ENCODE results near the gene PPP1R13L. TPM values are rescaled to one million over a fixed set of nuclear protein-coding genes. Genes with fewer than 3 reads are reported as not detected.
A peak's percentile ranks its signal among the peaks of the same experiment; 100 is the strongest.

PPP1R13L gene
- total and polyA plus RNA-seq, 2 of the 8 experiments (the other 6 are each of a cell fraction or from before 2014, with no cell fraction given): 9.1 to 15.3 TPM

- H3K4me3 ChIP-seq (ENCODE audit: extremely low read depth in 1 of 4, insufficient read depth in 2 of 4, low read depth in 3 of 4, low read length in 4 of 4): peak within 1 kb of the TSS; percentile 28 to 70 (median 36)
- H2BK120ac ChIP-seq (replicated peaks; ENCODE audit: low read depth, low read length): no peak within 1 kb of the TSS
- no peak within 1 kb of the TSS for H3K14ac ChIP-seq (ENCODE audit: insufficient read length)
- peak within 1 kb of the TSS; percentile 34; the same call in 1 of the 2 replicates for H2BK15ac ChIP-seq (ENCODE audit: low read length)
- H4K91ac ChIP-seq (replicated peaks; ENCODE audit: insufficient read length, low read length): peak within 1 kb of the TSS; percentile 40
- no peaks in the 10 kb centered on the region for H3K9me3 ChIP-seq (ENCODE audit: insufficient read depth in 2 of 2, low read depth in 1 of 2, low read length in 1 of 2)
- POLR2A ChIA-PET (ENCODE audit: partially characterized antibody): interaction anchor here (1.4 kb wide), 1 partner anchor 248 kb away, joined by 4 read pairs; the partner anchor contains the start of gene PPP1R37
- H3K23me2 ChIP-seq (ENCODE audit: low read depth, low read length): peaks cover 6% of the 10 kb centered on the region; the same call in 1 of the 2 replicates
- H2BK5ac ChIP-seq (ENCODE audit: low read depth, low read length): peak within 1 kb of the TSS; percentile 20; the same call in 1 of the 2 replicates
- H4K5ac ChIP-seq (ENCODE audit: insufficient read length, low read depth, low read length): no peak within 1 kb of the TSS
- H3K18ac ChIP-seq (ENCODE audit: extremely low read depth, low read length): no peak within 1 kb of the TSS
- DNase-seq (ENCODE audit: low read depth in 1 of 2, low spot score in 2 of 2) (peak in 1 of 2 experiments; percentile 90), FAIRE-seq (no peak)
- CTCF ChIA-PET (ENCODE audit: partially characterized antibody): interaction anchor here (1.1 to 7.3 kb wide), 3 partner anchors 62 to 138 kb away, joined by 3 to 60 read pairs (median 13); no protein-coding TSS in a partner anchor
- peaks cover 0 to 3% (median 0%) of the 10 kb centered on the region in 4 experiments; a peak in 4 of 7 replicates for H3K4me1 ChIP-seq (replicated peaks in 1 of 4; ENCODE audit: control insufficient read depth in 3 of 4, insufficient read depth in 4 of 4, low read length in 3 of 4)
- H3K36me3 ChIP-seq (ENCODE audit: control insufficient read depth in 2 of 4, insufficient read depth in 4 of 4, low read length in 3 of 4): no peaks in the 10 kb centered on the region
- no peaks in the 10 kb centered on the region for H3K79me2 ChIP-seq (ENCODE audit: control insufficient read depth in 1 of 2, insufficient read depth in 2 of 2, low read length in 2 of 2)
- H2BK12ac ChIP-seq (ENCODE audit: low read depth, low read length): peak within 1 kb of the TSS; percentile 83; the same call in 1 of the 2 replicates
- H4K8ac ChIP-seq (ENCODE audit: extremely low read depth, insufficient read depth, low read length): no peak within 1 kb of the TSS; the same call in 1 of the 2 replicates
- H3K27ac ChIP-seq (ENCODE audit: low read depth, low read length): no peak within 1 kb of the TSS
- 18% methylated on average over 45 of the region's 50 CpGs; no CpG with 5 or more reads in 1 of the 2 experiments for WGBS, 2 experiments (ENCODE audit: extremely low coverage in 1 of 2, insufficient coverage in 1 of 2, insufficient read length in 1 of 2, insufficient replicate concordance in 2 of 2, low coverage in 1 of 2, low lambda C conversion rate in 2 of 2, missing lambda C conversion rate in 1 of 2)
- H2AK5ac ChIP-seq (ENCODE audit: low read depth, low read length): 0 out of 2 replicates have a peak within 1 kb of the TSS, but pooled peaks have one; percentile 56
- peak within 1 kb of the TSS; percentile 76 to 77 for H3K4me2 ChIP-seq (ENCODE audit: insufficient read depth in 1 of 2, low read depth in 2 of 2, low read length in 2 of 2)
- H3K79me1 ChIP-seq (ENCODE audit: low read depth, low read length): no peaks in the 10 kb centered on the region
- H3K4ac ChIP-seq (replicated peaks; ENCODE audit: insufficient read length, low read depth, low read length): peak within 1 kb of the TSS; percentile 78
- H2BK20ac ChIP-seq (ENCODE audit: low read length): no peak within 1 kb of the TSS
- H3K56ac ChIP-seq (replicated peaks; ENCODE audit: insufficient read length, low read depth, low read length): no peak within 1 kb of the TSS
- H3K9ac ChIP-seq (replicated peaks in 1 of 4; ENCODE audit: extremely low read depth in 1 of 4, low read depth in 3 of 4, low read length in 3 of 4): peak within 1 kb of the TSS in 1 of 4 experiments; percentile 10; a peak in 1 of 7 replicates
- no peak within 1 kb of the TSS for H3K23ac ChIP-seq (ENCODE audit: insufficient read length)
- H2AFZ ChIP-seq (ENCODE audit: low read length): 0 out of 2 replicates have a peak within 1 kb of the TSS, but pooled peaks have one; percentile 1
- peaks cover 3 to 13% of the 10 kb centered on the region in 2 experiments for H4K20me1 ChIP-seq (replicated peaks in 1 of 2; ENCODE audit: control insufficient read depth in 1 of 2, insufficient read depth in 2 of 2, low read length in 2 of 2)
- peaks cover 4 to 16% (median 13%) of the 10 kb centered on the region in 4 experiments; a peak in 6 of 7 replicates for H3K27me3 ChIP-seq (replicated peaks in 1 of 4; ENCODE audit: control insufficient read depth in 3 of 4, extremely low read depth in 1 of 4, insufficient read depth in 3 of 4, low read length in 3 of 4)
- TF ChIP-seq ATF3 (IDR thresholded peaks at IDR 0.05; ENCODE audit: insufficient read depth, low read depth, low read length) (no peak), BRCA1 (IDR thresholded peaks at IDR 0.05; ENCODE audit: low read depth, low read length) (no peak), PHF8 (conservative IDR thresholded peaks at IDR 0.05; ENCODE audit: low read depth, low read length) (peak; percentile 24; the same call in 1 of the 2 replicates), RBBP5 (IDR thresholded peaks at IDR 0.05; ENCODE audit: borderline replicate concordance, low read depth, low read length) (no peak), MAX (IDR thresholded peaks at IDR 0.05) (peak; percentile 5; the same call in 1 of the 2 replicates), CEBPB (IDR thresholded peaks at IDR 0.05; ENCODE audit: low read depth, low read length) (no peak), JUN (IDR thresholded peaks at IDR 0.05; ENCODE audit: low read depth, low read length) (no peak), NANOG (IDR thresholded peaks at IDR 0.05; ENCODE audit: insufficient read depth, low read depth, low read length, poor library complexity, severe bottlenecking) (no peak), KDM1A (IDR thresholded peaks at IDR 0.05; ENCODE audit: borderline replicate concordance, low read length) (no peak), EGR1 (IDR thresholded peaks at IDR 0.05; ENCODE audit: borderline replicate concordance, low read depth, low read length) (peak; percentile 46; the same call in 1 of the 2 replicates)
These were observed 64.5 kb downstream of the PPP1R13L start, which contains the start of gene KLC3 for GRCh38 chr19:45340232-45340898. KLC3 (plus strand) TSS chr19:45340750; CDS start chr19:45345542, 4,792 bp downstream.
